GM04504 (cell line): Measurements from ENCODE around the gene TRAM2.

Source experiments
- DNase-seq: peaks from one replicate; pipeline ENCODE4 v3.0.0-alpha.2; 2012; ENCODE audit warnings: low read depth

TRAM2 gene, protein sequence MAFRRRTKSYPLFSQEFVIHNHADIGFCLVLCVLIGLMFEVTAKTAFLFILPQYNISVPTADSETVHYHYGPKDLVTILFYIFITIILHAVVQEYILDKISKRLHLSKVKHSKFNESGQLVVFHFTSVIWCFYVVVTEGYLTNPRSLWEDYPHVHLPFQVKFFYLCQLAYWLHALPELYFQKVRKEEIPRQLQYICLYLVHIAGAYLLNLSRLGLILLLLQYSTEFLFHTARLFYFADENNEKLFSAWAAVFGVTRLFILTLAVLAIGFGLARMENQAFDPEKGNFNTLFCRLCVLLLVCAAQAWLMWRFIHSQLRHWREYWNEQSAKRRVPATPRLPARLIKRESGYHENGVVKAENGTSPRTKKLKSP

DNA sequence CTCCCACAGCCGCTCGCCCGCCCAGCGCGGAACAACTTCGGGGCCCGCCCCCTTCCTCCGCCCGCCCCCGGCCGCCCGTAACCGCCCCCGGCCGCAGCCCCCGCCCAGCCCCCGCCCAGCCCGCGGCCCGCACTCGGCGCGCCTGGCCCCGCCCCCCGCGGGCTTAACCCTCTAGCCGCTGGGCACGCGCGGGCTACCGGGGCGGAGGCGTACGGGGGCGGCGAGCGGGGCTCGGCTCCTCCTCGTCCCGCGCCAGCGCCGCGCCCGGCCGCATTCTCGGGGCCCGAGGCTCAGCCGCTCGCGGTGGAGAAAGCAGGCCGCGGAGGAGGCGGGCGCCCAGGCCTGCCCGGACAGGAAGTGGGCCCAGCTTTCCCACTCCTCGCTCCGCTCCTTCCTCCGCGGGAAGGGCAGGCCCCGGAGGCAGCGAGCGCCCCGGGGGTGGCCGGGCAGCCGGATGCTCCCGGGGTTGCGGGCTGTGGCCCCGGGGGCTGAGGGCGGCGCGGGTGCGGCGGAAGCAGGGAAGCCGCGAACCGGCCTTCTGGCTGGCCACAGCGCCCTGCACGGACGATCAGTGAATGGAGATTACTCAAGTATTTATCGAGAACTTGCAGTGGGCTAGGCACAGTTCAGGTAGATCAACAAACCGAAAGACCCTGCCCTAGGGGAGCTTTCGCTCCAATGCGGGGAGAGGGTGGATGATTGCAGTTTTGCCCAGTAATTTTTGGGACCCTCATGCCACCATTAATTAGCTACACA lies at the start of gene TRAM2:
TSS of gene TRAM2 (minus strand) at position 39 of the 756 bp plus-strand sequence. CDS start 145 bp downstream, outside the sequence.
- DNase-seq: no peak

DNA sequence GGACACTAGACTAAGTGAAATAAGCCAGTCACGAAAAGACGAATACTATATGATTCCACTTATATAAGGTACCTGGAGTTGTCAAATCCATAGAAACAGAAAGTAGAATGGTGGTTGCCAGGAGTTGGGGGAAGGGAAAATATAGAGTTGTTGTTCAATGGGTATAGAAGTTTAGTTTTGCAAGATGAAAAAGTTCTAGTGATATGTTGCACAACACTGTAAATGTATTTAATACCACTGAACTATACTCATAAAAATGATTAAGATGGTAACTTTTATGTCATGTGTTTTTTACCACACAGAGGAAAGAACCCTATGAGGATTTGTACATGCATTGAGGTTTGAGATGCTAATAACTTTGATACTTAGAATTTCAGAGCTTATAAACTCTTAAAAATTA lies 46.0 kb upstream of the TRAM2 start:
- DNase-seq: no peak

DNA sequence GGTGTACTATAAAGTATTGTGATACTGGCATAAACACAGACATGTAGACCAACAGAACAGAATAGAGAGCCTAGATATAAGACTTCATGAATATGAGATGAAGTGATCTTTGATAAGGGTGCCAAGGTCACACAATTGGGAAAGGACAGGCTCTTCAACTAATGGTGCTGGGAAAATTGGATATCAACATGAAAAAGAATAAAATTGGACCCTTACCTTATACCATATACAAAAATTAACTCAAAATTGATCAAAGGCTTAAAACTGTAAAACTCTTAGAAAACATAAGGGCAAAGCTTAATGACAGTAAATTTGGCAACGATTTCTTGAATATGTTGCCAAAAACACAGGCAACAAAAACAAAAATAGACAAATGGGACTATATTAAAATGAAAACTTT lies 44.8 kb upstream of the TRAM2 start:
- no peak for DNase-seq

DNA sequence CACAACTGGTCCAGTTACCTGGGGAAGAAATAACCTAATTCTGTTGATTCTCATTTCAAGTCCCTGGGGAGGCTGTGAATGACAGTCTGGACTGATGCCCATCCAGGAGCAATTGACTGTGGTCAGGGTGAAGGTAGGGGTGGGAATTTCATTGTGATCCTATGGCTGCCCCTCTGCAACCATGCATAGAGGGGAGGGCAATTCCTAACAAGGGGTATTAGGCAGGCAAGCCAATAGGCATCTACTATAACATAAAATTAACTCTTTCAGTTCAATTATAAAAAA lies 44.0 kb upstream of the TRAM2 start:
- DNase-seq: no peak

DNA sequence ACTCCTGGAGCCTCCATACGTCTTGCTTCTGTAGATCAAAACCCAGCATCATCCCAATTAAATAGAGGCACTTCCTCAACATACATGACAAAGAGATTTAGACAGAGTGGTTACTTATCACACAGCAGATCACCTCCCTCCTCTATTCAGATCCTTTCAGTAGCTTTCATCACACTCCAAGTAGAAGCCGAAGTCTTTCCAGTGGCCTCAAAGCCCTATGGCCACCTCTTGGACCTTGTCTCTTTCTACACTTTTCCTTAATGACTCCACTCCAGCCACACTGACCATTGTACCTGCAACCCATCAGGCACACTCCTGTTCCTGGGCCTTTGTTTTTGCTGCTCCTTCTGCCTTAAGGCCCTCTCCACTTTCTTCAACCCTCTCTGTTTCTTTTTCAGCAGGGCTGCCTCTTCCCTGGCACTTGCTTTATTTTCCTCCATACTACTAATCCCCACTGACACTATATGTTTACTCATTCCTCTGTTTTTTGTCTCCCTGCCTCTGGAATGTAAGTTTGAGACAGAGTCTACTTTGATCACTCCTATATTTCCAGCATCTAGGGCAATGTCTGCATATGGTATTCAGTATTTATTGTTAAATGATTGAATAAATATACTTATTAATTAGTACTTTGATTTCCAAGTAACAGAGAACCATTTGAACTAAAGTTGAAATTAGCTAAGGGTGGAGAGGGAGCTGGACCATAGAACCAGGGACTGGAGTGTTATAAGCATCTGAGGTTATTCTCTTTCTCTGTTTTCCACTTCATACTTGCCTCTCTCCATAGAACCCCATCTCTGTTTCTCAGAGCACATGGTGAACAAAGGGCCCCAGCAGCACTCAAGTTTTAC lies 43.4 kb upstream of the TRAM2 start:
- no peak for DNase-seq

DNA sequence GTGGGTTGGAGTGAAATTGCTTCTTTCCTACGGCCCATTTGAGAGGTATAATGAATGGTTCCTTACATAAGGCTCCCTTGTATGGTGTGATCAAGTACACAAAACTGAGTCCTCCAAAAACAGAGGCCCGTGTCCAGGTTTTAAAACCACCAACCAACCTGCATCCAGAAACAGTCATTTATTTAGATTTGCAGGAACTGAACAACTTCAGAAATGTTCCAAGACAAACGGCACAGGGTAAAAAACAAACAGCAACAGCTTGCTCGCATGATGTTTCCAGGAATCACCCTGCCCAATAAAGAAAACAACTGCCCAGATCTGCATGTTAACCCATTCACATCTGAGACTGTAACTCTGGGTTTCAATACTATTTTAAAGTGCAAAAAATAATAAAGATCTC lies 40.2 kb upstream of the TRAM2 start:
- no peak for DNase-seq

DNA sequence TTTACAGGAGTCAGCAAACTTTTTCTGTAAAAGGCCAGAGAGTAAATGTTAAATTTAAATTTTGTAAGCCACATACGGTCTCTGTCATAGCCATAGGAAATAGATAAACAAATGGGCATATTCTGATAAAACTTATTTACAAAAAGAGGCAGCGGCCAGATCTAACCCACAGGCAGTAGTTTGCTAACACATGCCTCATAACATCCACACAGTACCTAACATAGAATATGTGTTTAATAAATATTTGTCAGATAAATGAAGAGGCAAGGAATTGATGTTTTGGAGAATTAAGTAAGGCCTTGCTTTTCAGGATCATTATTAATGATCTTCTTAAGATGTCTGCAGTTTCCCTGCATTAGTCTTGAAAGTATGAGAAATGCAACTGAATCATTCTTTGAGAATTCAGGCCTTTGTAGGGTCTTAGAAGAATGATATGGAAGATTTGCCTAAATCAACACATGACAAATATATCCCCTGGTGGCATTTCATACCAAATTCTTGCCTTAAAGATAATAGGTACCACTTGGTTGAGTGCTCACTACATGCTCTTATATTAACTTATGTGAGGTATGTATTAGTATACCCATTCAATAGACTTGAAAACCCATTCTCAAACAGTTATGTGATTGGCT lies 39.3 kb upstream of the TRAM2 start:
- DNase-seq: no peak

DNA sequence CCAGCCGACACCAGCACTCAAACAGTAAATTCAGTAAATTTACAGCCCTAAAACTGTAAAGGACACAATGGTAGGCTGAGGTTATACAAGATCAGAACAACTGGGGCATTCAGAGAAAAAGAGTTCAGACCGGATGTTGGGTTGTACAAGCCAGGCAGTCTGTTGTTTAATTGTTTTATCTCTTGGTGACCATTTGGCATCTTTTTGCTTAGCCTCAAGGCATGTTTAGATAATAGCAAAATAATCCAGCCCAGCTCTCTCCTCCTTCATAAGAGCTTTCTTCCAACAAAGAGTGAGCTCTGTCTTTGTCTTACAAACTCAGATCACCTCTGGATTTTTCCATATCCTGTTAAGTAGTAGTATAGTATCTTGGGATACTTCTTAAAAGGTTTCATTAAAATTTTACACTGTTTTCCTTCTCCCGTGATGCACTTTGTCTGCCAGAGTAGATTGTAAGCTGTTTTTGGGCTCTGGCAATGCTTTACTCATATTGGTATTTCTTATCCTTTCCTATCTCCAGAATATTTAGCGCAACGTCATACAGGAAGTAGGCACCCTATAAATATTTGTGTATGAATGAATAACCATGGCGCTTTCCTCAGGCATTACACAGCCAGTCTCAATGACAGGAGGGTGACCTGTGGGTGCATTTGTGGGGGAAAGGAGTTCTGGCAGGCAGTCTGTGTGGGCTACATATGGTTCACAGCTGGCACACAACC lies 35.6 kb upstream of the TRAM2 start:
- DNase-seq: peak; percentile 39

DNA sequence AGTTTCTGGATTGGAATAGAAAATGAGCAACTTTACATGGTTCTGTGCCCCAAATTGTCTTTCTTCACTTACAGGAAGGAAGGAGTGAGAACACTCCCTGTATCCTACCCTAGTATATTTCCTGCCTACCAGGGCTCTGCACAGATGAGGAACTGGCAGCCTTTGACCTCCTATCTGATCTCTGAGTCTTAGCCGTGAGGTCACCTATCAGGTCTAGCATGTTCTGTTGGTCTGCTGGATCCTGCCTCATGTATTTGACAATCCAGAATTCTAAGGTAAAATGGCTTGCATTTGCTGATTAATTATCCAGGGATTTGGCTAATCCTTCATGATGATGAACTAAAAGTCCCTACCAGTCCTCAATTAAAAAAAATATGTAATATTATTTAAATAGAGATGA lies 35.0 kb upstream of the TRAM2 start:
- DNase-seq: no peak

DNA sequence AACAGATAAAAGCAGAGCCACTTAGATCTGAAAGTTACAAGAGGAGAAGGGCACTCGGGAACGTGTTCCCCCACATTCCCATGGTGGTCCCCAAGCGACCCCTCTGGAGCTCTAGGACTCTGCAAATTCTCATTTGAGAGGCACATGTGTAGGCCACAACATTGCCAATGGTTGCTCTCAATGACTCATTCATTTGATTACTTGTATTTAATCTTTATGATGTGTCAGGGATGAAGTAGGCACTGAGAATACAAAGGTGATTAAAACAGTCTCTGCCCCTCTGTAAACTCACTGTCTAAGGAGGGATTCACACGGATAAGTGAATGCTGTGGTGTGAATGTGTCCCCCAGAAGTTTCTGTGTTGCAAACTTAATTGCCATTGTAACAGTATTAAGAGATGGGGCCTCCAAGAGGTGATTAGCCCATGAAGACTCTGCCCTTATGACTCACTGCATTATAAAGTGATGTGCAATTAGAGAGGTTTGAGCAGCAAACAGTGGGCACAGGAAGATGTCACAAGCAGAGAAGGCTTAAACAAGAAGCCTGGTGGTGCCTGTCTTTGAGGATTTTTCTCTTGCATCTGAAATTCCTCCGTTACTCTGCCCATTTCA lies 34.0 kb upstream of the TRAM2 start:
- peak; percentile 27 for DNase-seq

DNA sequence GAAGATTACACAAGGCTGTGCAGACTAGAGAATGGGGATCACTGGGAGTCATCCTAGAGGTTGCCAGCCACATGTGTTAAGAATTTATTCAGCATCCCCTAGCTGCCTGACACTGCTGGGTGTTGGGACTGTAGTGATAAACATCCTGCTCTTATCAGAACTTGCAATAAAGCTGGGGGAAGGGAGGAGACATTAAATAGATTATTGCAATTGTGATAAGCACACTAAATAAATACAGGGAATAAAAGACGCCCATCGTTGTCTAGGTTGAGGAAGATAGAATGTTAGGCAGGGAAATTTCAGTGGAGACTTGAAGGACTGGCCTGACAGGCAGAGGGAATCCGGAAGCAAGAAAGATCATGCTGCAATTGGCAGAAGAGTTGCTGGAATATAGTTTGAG lies 33.2 kb upstream of the TRAM2 start:
- no peak for DNase-seq

DNA sequence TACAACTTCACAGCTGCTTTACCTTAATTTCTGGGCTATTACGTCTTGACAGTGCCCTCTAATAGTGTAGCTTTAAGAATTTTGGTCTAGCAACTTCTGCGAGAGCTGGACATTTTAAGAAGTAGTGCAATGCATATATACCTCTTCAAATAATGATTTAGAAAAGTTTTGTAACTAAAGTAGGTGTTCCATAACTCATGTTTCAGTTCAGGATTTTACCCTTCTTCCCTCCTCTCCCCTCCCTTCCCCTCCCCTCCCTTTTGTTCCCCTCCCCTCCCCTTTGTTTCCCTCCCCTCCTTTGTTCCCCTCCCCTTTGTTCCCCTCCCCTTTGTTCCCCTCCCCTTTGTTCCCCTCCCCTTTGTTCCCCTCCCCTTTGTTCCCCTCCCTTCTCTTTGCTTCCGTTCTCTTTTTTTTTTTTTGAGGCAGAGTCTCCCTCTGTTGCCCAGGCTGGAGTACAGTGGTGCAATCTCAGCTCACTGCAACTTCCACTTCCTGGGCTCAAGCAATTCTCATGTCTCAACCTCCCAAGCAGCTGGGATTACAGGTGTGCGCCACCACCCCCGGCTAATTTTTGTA lies 28.8 kb upstream of the TRAM2 start:
- DNase-seq: no peak

DNA sequence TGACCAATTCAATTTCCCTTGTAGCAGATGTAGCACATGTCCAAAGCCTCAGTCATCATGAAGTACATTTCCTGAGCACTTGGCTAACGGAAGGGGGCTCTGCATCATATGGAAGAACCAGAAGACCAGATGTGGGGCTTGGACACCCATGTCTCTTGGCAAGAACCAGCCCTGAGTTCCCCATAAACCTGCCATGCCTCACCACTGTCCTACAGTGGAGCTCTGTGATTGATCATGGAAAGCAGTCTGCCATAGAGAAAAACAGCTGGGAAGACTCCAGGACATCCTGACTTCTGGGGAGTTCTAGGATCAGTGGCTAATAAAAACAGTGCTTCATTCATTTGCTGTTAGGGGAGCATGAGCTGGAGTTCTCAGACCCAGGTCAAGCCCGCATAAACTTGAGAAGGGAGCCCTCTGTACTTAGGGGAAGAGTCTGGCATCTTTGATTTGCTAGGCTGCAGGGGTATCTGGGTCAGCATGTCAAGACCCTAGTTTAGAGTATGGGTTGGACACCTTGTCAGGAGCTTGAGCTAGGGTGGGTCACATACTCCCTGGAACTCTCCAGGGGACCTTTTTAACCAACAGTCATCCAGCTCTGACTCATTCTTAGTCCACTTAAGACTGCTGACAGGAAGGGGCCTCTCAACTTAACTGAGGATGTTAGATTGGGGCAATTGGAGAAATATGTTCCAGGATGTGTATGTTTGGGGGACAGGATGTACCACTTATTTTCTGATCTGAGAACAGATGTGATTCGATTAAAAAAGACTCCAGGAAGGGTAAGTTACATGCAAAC lies 26.3 kb upstream of the TRAM2 start:
- peak; percentile 65 for DNase-seq

DNA sequence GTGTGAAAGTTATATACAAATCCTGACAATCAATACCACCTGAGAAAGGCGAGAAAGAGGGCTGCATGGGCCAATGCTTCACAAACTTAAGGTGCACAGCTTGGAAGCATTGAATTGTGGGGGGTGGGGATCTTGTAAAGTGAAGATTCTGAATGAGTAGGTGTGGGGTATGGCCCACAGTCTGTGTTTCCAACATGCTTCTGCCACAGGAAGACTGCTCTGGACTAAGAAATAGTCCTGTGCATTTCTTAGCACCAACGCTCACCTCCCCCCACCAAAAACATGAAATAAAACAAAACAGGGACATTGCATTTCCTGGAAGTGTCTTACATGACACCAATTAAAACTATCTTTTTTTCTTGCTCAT lies 21.9 kb upstream of the TRAM2 start:
- no peak for DNase-seq

DNA sequence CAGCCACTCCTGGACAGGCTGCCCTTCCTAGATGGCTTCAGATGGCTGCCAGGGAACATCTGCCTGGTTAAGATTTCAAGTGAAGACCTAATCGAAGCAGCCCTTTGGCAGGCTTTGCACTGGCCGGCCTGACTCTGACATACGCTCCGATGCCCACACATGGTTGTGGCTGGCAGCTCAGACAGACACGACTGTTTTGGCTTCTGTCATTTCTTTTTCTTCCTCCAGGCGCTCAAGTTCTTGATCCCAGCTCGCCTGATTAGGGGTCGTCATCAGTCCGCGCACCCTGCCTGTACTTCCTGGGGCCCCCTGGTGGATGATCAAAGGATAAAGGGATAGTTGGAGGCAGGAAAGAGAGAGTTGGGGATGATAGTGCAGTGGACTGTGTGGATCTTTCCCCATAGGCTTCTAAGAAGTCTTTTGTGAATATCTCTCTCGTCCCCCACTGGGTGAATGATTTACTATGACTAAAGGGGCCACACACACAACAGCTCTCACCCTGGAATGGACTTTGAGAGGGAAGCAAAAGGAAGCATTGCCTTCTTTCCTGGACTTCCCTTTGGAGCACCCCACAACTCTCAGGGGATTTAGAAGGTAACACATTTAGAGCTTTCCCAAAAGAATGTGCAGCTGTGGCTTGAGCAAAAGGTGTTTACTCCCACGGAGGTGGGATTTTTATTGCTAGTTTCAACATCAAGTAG lies 21.4 kb upstream of the TRAM2 start:
- no peak for DNase-seq

DNA sequence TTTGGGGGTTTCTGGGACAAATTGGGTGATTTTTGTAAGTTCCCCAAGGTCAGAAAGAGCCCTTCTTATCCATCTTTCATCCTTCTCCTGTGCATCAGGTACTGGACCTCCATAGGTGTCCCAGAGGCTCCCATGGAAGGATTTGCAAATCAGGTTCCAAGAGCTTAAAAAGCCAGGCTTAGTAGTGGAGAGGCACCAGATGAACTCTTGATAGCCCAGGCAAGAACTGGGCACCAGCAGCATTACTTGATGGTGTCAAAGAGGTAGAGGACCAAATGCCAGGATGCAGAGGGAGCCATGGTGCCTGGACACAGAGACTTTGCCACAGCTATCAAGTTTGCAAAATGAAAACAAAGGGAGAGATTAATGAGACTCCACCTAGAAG lies 20.9 kb upstream of the TRAM2 start:
- DNase-seq: no peak

DNA sequence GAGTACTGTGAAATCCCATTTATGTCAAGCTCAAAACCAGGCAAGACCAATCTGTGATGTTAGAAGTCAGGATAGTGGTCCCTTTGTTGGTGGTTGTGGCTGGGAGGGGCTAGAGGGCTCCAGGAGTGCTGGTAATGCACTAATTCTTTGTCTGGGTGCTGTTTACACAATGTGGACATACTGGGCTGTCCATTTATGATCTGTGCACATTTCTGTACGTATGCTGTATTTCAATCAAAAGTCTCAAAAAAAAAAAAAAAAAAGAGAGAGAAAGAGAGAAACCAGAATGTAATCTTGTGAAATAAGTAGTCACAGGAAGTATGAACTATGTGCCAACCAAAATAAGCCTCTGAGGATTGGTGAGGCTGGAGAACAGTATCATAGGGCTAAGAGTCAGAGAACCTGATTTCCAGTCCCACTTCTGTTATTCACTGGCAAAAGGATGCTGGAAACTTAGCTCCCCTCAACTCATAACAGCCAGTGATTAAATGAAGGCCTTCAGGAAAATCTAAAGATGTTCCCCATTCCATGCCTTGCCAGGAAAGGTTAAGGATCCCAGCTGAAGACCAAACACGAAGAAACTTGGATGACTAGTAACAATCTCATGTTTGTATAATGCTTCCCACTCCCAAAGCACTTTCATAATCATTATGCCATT lies 19.6 kb upstream of the TRAM2 start:
- DNase-seq: no peak

DNA sequence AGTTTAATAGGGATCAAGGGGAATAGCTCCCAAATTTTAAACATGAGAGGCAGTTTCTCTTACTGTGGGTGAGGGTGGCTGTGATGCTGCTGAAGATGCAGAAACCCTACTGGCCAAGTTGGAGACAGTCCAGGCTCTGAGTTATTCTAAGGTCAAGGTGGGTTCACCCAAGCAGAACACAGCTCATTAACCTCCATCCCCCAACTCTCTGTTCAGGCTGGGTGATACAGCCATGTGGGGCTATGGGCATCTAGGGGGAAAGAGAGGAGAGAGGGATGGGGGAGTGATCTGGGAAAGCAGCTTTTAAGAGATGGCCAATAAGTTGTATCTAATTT lies 18.9 kb upstream of the TRAM2 start:
- DNase-seq: no peak
